Mucosa of gallbladder (tissue), 1 donor: ENCODE results near the gene ZSWIM4. TPM values are rescaled to one million over a fixed set of nuclear protein-coding genes. Genes with fewer than 3 reads are reported as not detected.

ENCODE experiments used
- DNase-seq: peaks from one replicate; pipeline ENCODE4 v3.0.0-alpha.2; 2020; ENCODE audit warnings: low spot score
- total RNA-seq: library from RNA; stranded (reverse); gene quantifications from one replicate; pipeline ENCODE4 v1.2.1, GENCODE V29; 2021
- donor health status: DM: no; HTN: no; CAD: no.

ZSWIM4 gene
- total RNA-seq, 1 donor from 2014 or later: 11.2 TPM

DNA sequence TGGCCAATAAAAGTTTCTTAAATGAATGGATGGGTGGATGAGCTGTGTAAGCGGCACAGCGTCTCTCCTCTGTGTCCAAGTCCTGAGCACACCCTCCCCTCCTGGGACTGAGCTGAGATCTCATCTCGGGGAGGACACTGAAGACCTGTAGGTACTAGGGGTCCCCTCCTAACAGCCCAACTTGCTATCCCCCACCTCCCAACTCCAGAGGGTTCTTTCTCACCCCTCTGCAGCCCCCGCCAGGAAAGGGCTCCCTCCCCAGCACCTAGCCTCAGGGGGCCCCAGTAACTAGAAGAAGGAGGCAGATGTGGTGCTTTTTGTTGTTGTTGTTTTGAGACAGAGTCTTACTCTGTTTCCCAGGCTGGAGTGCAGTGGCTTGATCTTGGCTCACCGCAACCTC is 80.6 kb downstream of the ZSWIM4 start:
- DNase-seq: no peak

DNA sequence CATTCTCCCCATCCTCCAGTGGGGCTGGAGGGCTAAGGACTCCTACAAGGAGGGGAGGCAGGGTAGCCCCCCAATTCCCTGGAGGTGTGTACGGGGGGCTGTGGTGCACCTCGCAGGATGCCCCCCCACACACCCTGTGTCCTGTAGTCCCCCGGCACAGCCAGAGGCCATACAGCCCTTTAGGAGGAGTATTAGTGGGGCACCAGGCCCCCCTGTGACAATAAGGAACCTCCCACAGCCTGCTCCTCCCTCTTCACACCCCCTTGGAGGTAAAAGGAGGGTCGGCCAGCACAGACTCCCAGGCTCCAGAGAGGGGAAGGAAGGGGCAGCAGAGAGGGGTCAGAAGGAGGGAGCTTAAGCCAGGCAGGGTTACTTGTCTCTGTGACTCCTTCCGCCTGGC is 81.6 kb downstream of the ZSWIM4 start, which contains the start of gene NANOS3:
Gene NANOS3, plus strand, starts transcription at position 301 of the 400 bp plus-strand sequence. CDS start 115 bp downstream, outside the sequence.
- DNase-seq: no peak

GRCh38 chr19:13877303-13877702 is 82.1 kb downstream of the ZSWIM4 start:
- no peak for DNase-seq

- DNase-seq: peak; percentile 99
Observed at GRCh38 chr19:13880059-13881043, 85.1 kb downstream of the ZSWIM4 start.

DNA sequence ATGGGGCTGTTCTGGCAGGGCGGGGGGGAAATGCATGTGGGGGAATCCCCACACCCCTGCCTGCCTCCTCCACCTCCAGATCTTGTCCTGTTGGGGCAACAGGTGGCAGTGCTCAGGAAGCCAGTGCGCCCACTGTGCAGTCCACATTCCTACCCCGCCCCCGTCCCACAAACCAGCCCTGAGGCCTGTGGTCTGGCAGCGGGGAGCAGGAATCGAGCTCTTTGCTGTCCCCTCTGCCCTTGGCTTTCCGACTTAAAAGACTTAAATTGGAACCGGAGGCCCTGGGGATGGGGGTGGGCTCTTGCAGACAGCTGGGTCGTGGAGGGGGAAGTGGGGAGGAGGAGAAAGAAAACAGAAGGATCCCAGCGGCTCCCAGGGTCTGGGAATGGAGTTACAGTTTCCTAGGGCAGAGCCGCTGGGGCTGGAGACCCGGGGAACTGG is 86.0 kb downstream of the ZSWIM4 start:
- DNase-seq: no peak

Other genes with a start within 250 kb of the ZSWIM4 start
- 59.4 TPM for gene MRI1, start 30.9 kb upstream of the ZSWIM4 start, total RNA-seq
- gene C19orf53, start 21.0 kb upstream of the ZSWIM4 start, total RNA-seq: 91.3 TPM
- 0.75 TPM for gene NANOS3, start 81.7 kb downstream of the ZSWIM4 start, total RNA-seq
- gene BRME1, start 110.7 kb downstream of the ZSWIM4 start, total RNA-seq: 2.6 TPM
- gene CC2D1A, start 110.8 kb downstream of the ZSWIM4 start, total RNA-seq: 57.1 TPM
- 3.2 TPM for gene PODNL1, start 143.0 kb downstream of the ZSWIM4 start, total RNA-seq
- gene DCAF15, start 157.1 kb downstream of the ZSWIM4 start, total RNA-seq: 33.7 TPM
- 25.0 TPM for gene RFX1, start 210.9 kb downstream of the ZSWIM4 start, total RNA-seq
- gene RLN3, start 232.7 kb downstream of the ZSWIM4 start, total RNA-seq: not detected
- gene IL27RA, start 236.3 kb downstream of the ZSWIM4 start, total RNA-seq: 5.6 TPM